ENCODE data around the gene THSD4. TPM values are rescaled to one million over a fixed set of nuclear protein-coding genes. Genes with fewer than 3 reads are reported as not detected.

Gene THSD4
- total and polyA plus RNA-seq, 2 of the 4 experiments (the other 2 are of a cell fraction) = 25.5 to 31.1 TPM

GRCh38 chr15:71811752-71812735 lies 696.8 kb downstream of the THSD4 start:
- Histone ChIP-seq H3K27ac (ENCODE audit: insufficient read depth, low read length) (no peak overlapping the region), H2AFZ (replicated peaks; ENCODE audit: low read length, poor library complexity) (no peak overlapping the region), H3K79me1 (ENCODE audit: low read depth in 1 of 2, low read length in 2 of 2) (no peaks in the 10 kb centered on the region), H3K9ac (ENCODE audit: low read depth, low read length) (no peak overlapping the region), H2BK5ac (ENCODE audit: low read depth, low read length, poor library complexity, severe bottlenecking) (no peak overlapping the region), H2BK15ac (ENCODE audit: low read depth, low read length) (no peak overlapping the region), H4K91ac (ENCODE audit: insufficient read depth, low read depth, low read length) (no peak overlapping the region), H3K36me3 (ENCODE audit: control insufficient read depth, insufficient read depth, low read length) (no peaks in the 10 kb centered on the region), H3K23ac (ENCODE audit: low read depth, low read length) (no peak overlapping the region), H3K9me3 (ENCODE audit: control insufficient read depth, insufficient read depth, low read length) (no peaks in the 10 kb centered on the region), H3K56ac (ENCODE audit: extremely low read depth, insufficient read depth, low read length) (no peak overlapping the region), H4K20me1 (ENCODE audit: insufficient read depth, low read length) (no peaks in the 10 kb centered on the region), H3K18ac (ENCODE audit: low read depth, low read length) (no peak overlapping the region), H3K4me2 (ENCODE audit: low read depth, low read length) (no peak overlapping the region), H3K14ac (replicated peaks; ENCODE audit: low read depth, low read length) (no peak overlapping the region), H2BK20ac (ENCODE audit: low read depth, low read length) (no peak overlapping the region), H4K5ac (ENCODE audit: low read depth, low read length) (no peak overlapping the region), H3K4me1 (ENCODE audit: control insufficient read depth, insufficient read depth, low read length) (peaks cover 9% of the 10 kb centered on the region), H2AK5ac (ENCODE audit: low read depth, low read length) (no peak overlapping the region), H3K27me3 (ENCODE audit: control insufficient read depth, insufficient read depth, low read length) (no peaks in the 10 kb centered on the region), H3K4ac (ENCODE audit: low read depth, low read length) (no peak overlapping the region), H3K9me1 (ENCODE audit: insufficient read depth, low read length) (peaks cover 3% of the 10 kb centered on the region; the same call in 1 of the 2 replicates), H3K4me3 (ENCODE audit: insufficient read depth, low read depth, low read length) (no peak overlapping the region), H2BK120ac (ENCODE audit: low read depth, low read length) (no peak overlapping the region), H2AK9ac (replicated peaks; ENCODE audit: low read depth, low read length, poor library complexity) (no peak overlapping the region), H4K8ac (ENCODE audit: low read depth in 2 of 2, low read length in 2 of 2) (no peak overlapping the region)
- no TSS peak for BruUV-seq (replicated peaks)
- 89% methylated on average over 14 of the region's 38 CpGs; no CpG with 5 or more reads in 1 of the 2 experiments for WGBS, 2 experiments (ENCODE audit: extremely low coverage in 2 of 2, insufficient read length in 1 of 2)
- DNase-seq (no peak), ATAC-seq (ENCODE audit: low read depth) (no peak)
- CTCF ChIA-PET = no interaction called here
- intact Hi-C loops (cut with micrococcal nuclease) = no loop called here
- dilution Hi-C loops (cut with HindIII; ENCODE audit: low sequenced_read_pairs, unreplicated experiment) = no loop called here
- POLR2A ChIA-PET (ENCODE audit: unreplicated experiment) = no interaction called here
- in situ Hi-C loops (cut with MboI; ENCODE audit: low sequenced_read_pairs) = no loop called here
- TF ChIP-seq FOS (IDR thresholded peaks at IDR 0.05; ENCODE audit: low read depth, low read length) (no peak), CHD1 (IDR thresholded peaks at IDR 0.05; ENCODE audit: low read depth, low read length) (no peak), MAFK (IDR thresholded peaks at IDR 0.05; ENCODE audit: low read depth, low read length) (no peak), RFX5 (IDR thresholded peaks at IDR 0.05; ENCODE audit: low read depth, low read length) (no peak), NFE2L2 (IDR thresholded peaks at IDR 0.05; ENCODE audit: low read depth, low read length) (no peak), BHLHE40 (IDR thresholded peaks at IDR 0.05; ENCODE audit: low read depth, low read length) (no peak), CTCF (conservative IDR thresholded peaks at IDR 0.05; ENCODE audit: low read depth, low read length) (no peak), SMC3 (IDR thresholded peaks at IDR 0.05; ENCODE audit: low read depth, low read length) (no peak), MXI1 (IDR thresholded peaks at IDR 0.05; ENCODE audit: borderline replicate concordance, low read depth, low read length) (no peak), MAZ (IDR thresholded peaks at IDR 0.05; ENCODE audit: borderline replicate concordance, low read depth, low read length) (no peak), ELK1 (IDR thresholded peaks at IDR 0.05; ENCODE audit: borderline replicate concordance, low read depth, low read length) (no peak), RCOR1 (IDR thresholded peaks at IDR 0.05; ENCODE audit: insufficient replicate concordance, low read length) (no peak), RAD21 (IDR thresholded peaks at IDR 0.05; ENCODE audit: low read length) (no peak), POLR2A (IDR thresholded peaks at IDR 0.05; ENCODE audit: low read depth, low read length) (no peak), CEBPB (IDR thresholded peaks at IDR 0.05; ENCODE audit: low read depth, low read length) (no peak)

Data from IMR-90 (cell line).